H1 (cell line): ENCODE results near the gene SLC10A2. TPM values are rescaled to one million over a fixed set of nuclear protein-coding genes. Genes with fewer than 3 reads are reported as not detected.

Source experiments
- CTCF ChIA-PET: fragments of 300-600 bp; sonication (Branson Sonifier 250); formaldehyde crosslinking; loops from one replicate; lab custom pipeline; 2021; ENCODE audit not compliant: partially characterized antibody; lab: Charles Lee
- POLR2A ChIA-PET: fragments of 300-600 bp; sonication (Branson Sonifier 250); formaldehyde crosslinking; loops from one replicate; lab custom pipeline; 2021; ENCODE audit warnings: inconsistent platforms; ENCODE audit not compliant: partially characterized antibody; lab: Charles Lee
- DNase-seq, 2 experiments: peaks; one replicate each; pipeline versions ENCODE4 v3.0.0 to v3.0.0-alpha.2; 2010 to 2022; ENCODE audit warnings: low spot score in 2 of 2, low read depth in 1 of 2, mixed read lengths in 1 of 2
- FAIRE-seq: peaks from 2 replicates; lab custom pipeline; 2011; peaks lifted over from hg19 to GRCh38; lab: Jason Lieb, UNC
- H2AFZ ChIP-seq: 2 replicates; pipeline ENCODE4 v1.8.1; 2012; ENCODE audit warnings: low read length, inconsistent platforms
- H2AK5ac ChIP-seq: 2 replicates; pipeline ENCODE4 v1.6.1; 2013; ENCODE audit warnings: low read depth, low read length
- H2BK120ac ChIP-seq: replicated peaks from 2 replicates; pipeline ENCODE3; 2013; ENCODE audit warnings: low read depth, low read length, inconsistent platforms
- H2BK12ac ChIP-seq: 2 replicates; pipeline ENCODE4 v1.6.1; 2013; ENCODE audit warnings: low read depth, low read length
- H2BK15ac ChIP-seq: 2 replicates; pipeline ENCODE4 v1.6.1; 2013; ENCODE audit warnings: low read length
- H2BK20ac ChIP-seq: 2 replicates; pipeline ENCODE4 v1.6.1; 2013; ENCODE audit warnings: low read length
- H2BK5ac ChIP-seq: 2 replicates; pipeline ENCODE4 v1.6.1; 2013; ENCODE audit warnings: low read depth, low read length
- H3K14ac ChIP-seq: 2 replicates; pipeline ENCODE4 v1.6.1; 2013; ENCODE audit warnings: inconsistent platforms; ENCODE audit not compliant: insufficient read length
- H3K18ac ChIP-seq: 2 replicates; pipeline ENCODE4 v1.6.1; 2013; ENCODE audit warnings: low read length; ENCODE audit errors: extremely low read depth
- H3K23ac ChIP-seq: 2 replicates; pipeline ENCODE4 v1.6.1; 2013; ENCODE audit warnings: inconsistent platforms; ENCODE audit not compliant: insufficient read length
- H3K23me2 ChIP-seq: 2 replicates; pipeline ENCODE4 v1.6.1; 2013; ENCODE audit warnings: low read depth, low read length
- H3K27ac ChIP-seq: 2 replicates; pipeline ENCODE4 v1.6.1; 2011; ENCODE audit warnings: low read depth, low read length, inconsistent platforms
- H3K27me3 ChIP-seq, 4 experiments: replicated peaks in 1 of 4; 1 replicate in 1 of 4; 2 replicates in 3 of 4; pipeline versions ENCODE4 v1.6.1 to v1.8.1; 2011 to 2013; ENCODE audit warnings: low read length in 3 of 4, mild to moderate bottlenecking in 3 of 4, inconsistent platforms in 2 of 4, mixed read lengths in 2 of 4, moderate library complexity in 1 of 4; ENCODE audit not compliant: control insufficient read depth in 3 of 4, insufficient read depth in 3 of 4; ENCODE audit errors: extremely low read depth in 1 of 4
- H3K36me3 ChIP-seq, 4 experiments: 2 replicates each; pipeline versions ENCODE4 v1.6.1 to v1.8.1; 2011 to 2013; ENCODE audit warnings: mild to moderate bottlenecking in 4 of 4, low read length in 3 of 4, moderate library complexity in 2 of 4, control low read depth in 1 of 4, inconsistent platforms in 1 of 4; ENCODE audit not compliant: insufficient read depth in 4 of 4, control insufficient read depth in 2 of 4
- H3K4ac ChIP-seq: replicated peaks from 2 replicates; pipeline ENCODE3; 2013; ENCODE audit warnings: low read length, low read depth, mixed read lengths, inconsistent platforms; ENCODE audit not compliant: insufficient read length
- H3K4me1 ChIP-seq, 4 experiments: replicated peaks in 1 of 4; 1 replicate in 1 of 4; 2 replicates in 3 of 4; pipeline versions ENCODE4 v1.6.1 to v1.8.1; 2011 to 2013; ENCODE audit warnings: low read length in 3 of 4, inconsistent platforms in 2 of 4, mixed read lengths in 1 of 4; ENCODE audit not compliant: insufficient read depth in 4 of 4, control insufficient read depth in 3 of 4
- H3K4me2 ChIP-seq, 2 experiments: 2 replicates each; pipeline versions ENCODE4 v1.6.1 to v1.8.1; 2011 to 2013; ENCODE audit warnings: low read depth in 2 of 2, low read length in 2 of 2, control low read depth in 1 of 2, inconsistent platforms in 1 of 2, mild to moderate bottlenecking in 1 of 2; ENCODE audit not compliant: insufficient read depth in 1 of 2
- H3K4me3 ChIP-seq, 4 experiments: fragments of 200-600, 300-600 bp in 1 of 4; sonication (generic), shearing (Covaris generic), sonication (Bioruptor Twin) in 1 of 4; 2 replicates each; pipeline versions ENCODE4 v1.5.1 to v1.8.1; 2011 to 2016; ENCODE audit warnings: low read length in 4 of 4, low read depth in 3 of 4, control low read depth in 2 of 4, inconsistent platforms in 2 of 4, mild to moderate bottlenecking in 2 of 4, mixed read lengths in 1 of 4, moderate library complexity in 1 of 4; ENCODE audit not compliant: insufficient read depth in 2 of 4; ENCODE audit errors: extremely low read depth in 1 of 4
- H3K56ac ChIP-seq: replicated peaks from 2 replicates; pipeline ENCODE3; 2013; ENCODE audit warnings: low read depth, mild to moderate bottlenecking, mixed read lengths, low read length, inconsistent platforms; ENCODE audit not compliant: insufficient read length
- H3K79me1 ChIP-seq: 2 replicates; pipeline ENCODE4 v1.6.1; 2013; ENCODE audit warnings: low read depth, low read length, control low read depth
- H3K79me2 ChIP-seq, 2 experiments: 2 replicates each; pipeline versions ENCODE4 v1.6.1 to v1.8.1; 2012 to 2013; ENCODE audit warnings: low read length in 2 of 2, mild to moderate bottlenecking in 2 of 2, inconsistent platforms in 1 of 2; ENCODE audit not compliant: insufficient read depth in 2 of 2, control insufficient read depth in 1 of 2
- H3K9ac ChIP-seq, 4 experiments: replicated peaks in 1 of 4; 1 replicate in 1 of 4; 2 replicates in 3 of 4; pipeline versions ENCODE4 v1.6.1 to v1.8.1; 2011 to 2013; ENCODE audit warnings: low read depth in 3 of 4, low read length in 3 of 4, control low read depth in 2 of 4, mild to moderate bottlenecking in 2 of 4, moderate library complexity in 2 of 4, inconsistent platforms in 1 of 4; ENCODE audit errors: extremely low read depth in 1 of 4
- H3K9me3 ChIP-seq, 2 experiments: 2 replicates each; pipeline versions ENCODE4 v1.6.1 to v1.8.1; 2012 to 2013; ENCODE audit warnings: mild to moderate bottlenecking in 2 of 2, moderate library complexity in 2 of 2, control low read depth in 1 of 2, inconsistent platforms in 1 of 2, low read depth in 1 of 2, low read length in 1 of 2, mixed read lengths in 1 of 2; ENCODE audit not compliant: insufficient read depth in 2 of 2
- H4K20me1 ChIP-seq, 2 experiments: replicated peaks in 1 of 2; 2 replicates each; pipeline versions ENCODE3 to v1.8.1; 2011 to 2013; ENCODE audit warnings: inconsistent platforms in 2 of 2, low read length in 2 of 2, mild to moderate bottlenecking in 1 of 2; ENCODE audit not compliant: insufficient read depth in 2 of 2, control insufficient read depth in 1 of 2
- H4K5ac ChIP-seq: 2 replicates; pipeline ENCODE4 v1.6.1; 2013; ENCODE audit warnings: low read length, low read depth, mixed read lengths, inconsistent platforms; ENCODE audit not compliant: insufficient read length
- H4K8ac ChIP-seq: 2 replicates; pipeline ENCODE4 v1.8.0; 2013; ENCODE audit warnings: mild to moderate bottlenecking, moderate library complexity, low read length, inconsistent platforms; ENCODE audit not compliant: insufficient read depth; ENCODE audit errors: extremely low read depth
- H4K91ac ChIP-seq: replicated peaks from 2 replicates; pipeline ENCODE3; 2013; ENCODE audit warnings: low read length, mixed read lengths, inconsistent platforms; ENCODE audit not compliant: insufficient read length
- GABPA ChIP-seq: IDR thresholded peaks from 2 replicates; pipeline ENCODE4 v1.6.1; 2011; ENCODE audit warnings: mild to moderate bottlenecking, low read length, moderate library complexity, borderline replicate concordance; ENCODE audit not compliant: insufficient read depth
- JUN ChIP-seq: IDR thresholded peaks from 2 replicates; pipeline ENCODE4 v1.6.1; 2011; ENCODE audit warnings: low read depth, mild to moderate bottlenecking, improper control_type of control experiment, low read length
- RAD21 ChIP-seq, 2 experiments: IDR thresholded peaks in 1 of 2; conservative IDR thresholded peaks in 1 of 2; 2 replicates each; pipeline ENCODE4 v1.6.1; 2011; ENCODE audit warnings: low read depth in 2 of 2, low read length in 2 of 2, improper control_type of control experiment in 1 of 2, inconsistent platforms in 1 of 2, mild to moderate bottlenecking in 1 of 2, moderate library complexity in 1 of 2
- RBBP5 ChIP-seq: IDR thresholded peaks from 2 replicates; pipeline ENCODE4 v1.7.1; 2012; ENCODE audit warnings: low read depth, mild to moderate bottlenecking, inconsistent platforms, low read length, moderate library complexity, borderline replicate concordance
- RXRA ChIP-seq: IDR thresholded peaks from 2 replicates; pipeline ENCODE4 v1.6.1; 2011; ENCODE audit warnings: low read depth, mild to moderate bottlenecking, low read length, moderate library complexity; ENCODE audit not compliant: insufficient read depth
- TCF12 ChIP-seq: IDR thresholded peaks from 2 replicates; pipeline ENCODE4 v1.6.1; 2011; ENCODE audit warnings: low read depth, mild to moderate bottlenecking, low read length
- WGBS, 2 experiments: shearing (Covaris generic) in 1 of 2; methylation state at CpG; one replicate each; pipeline versions ENCODE4 v1.1.6 to v1.1.7; 2013 to 2015; ENCODE audit warnings: low lambda C conversion rate in 2 of 2, mixed read lengths in 2 of 2, inconsistent platforms in 1 of 2, low coverage in 1 of 2, missing lambda C conversion rate in 1 of 2; ENCODE audit not compliant: insufficient replicate concordance in 2 of 2, insufficient coverage in 1 of 2, insufficient read length in 1 of 2; ENCODE audit errors: extremely low coverage in 1 of 2, missing lambda C conversion rate in 1 of 2; 5-methylcytosine and 5-hydroxymethylcytosine counted together
- polyA plus RNA-seq, 7 experiments: library from polyadenylated mRNA; depleted of rRNA in 3 of 7; stranded (reverse) in 5 of 7; unstranded in 2 of 7; fragments of >200 nt in 5 of 7; fragments of 200-250 nt in 2 of 7; gene quantifications; 1 replicate in 5 of 7; 2 replicates in 1 of 7; 4 replicates in 1 of 7; pipeline versions ENCODE4 v1.2.1 to v1.2.3, GENCODE V29; 2011 to 2013; ENCODE audit warnings: missing spikeins in 2 of 7, mixed read lengths in 2 of 7
- total RNA-seq: library from RNA; stranded (reverse); fragmentation: NEBNext Ultra II Directional; extraction: Animal tissue kit (Norgen Biotek cat#: 25700); gene quantifications from 2 replicates; pipeline ENCODE4 v1.2.1, GENCODE V29; 2021
- TF ChIP-seq, protein P1 (sequence below), 3 experiments: IDR thresholded peaks; 1 replicate in 2 of 3; 2 replicates in 1 of 3; pipeline versions ENCODE4 v1.5.1 to v1.6.1; 2011; ENCODE audit warnings: low read length in 3 of 3, mild to moderate bottlenecking in 3 of 3, inconsistent platforms in 2 of 3, low read depth in 1 of 3, moderate library complexity in 1 of 3; ENCODE audit not compliant: insufficient read depth in 1 of 3; ENCODE audit errors: control extremely low read depth in 1 of 3

Gene SLC10A2
- total and polyA plus RNA-seq, 2 of the 8 experiments (the other 6 are each of a cell fraction or from before 2014, with no cell fraction given): not detected

DNA sequence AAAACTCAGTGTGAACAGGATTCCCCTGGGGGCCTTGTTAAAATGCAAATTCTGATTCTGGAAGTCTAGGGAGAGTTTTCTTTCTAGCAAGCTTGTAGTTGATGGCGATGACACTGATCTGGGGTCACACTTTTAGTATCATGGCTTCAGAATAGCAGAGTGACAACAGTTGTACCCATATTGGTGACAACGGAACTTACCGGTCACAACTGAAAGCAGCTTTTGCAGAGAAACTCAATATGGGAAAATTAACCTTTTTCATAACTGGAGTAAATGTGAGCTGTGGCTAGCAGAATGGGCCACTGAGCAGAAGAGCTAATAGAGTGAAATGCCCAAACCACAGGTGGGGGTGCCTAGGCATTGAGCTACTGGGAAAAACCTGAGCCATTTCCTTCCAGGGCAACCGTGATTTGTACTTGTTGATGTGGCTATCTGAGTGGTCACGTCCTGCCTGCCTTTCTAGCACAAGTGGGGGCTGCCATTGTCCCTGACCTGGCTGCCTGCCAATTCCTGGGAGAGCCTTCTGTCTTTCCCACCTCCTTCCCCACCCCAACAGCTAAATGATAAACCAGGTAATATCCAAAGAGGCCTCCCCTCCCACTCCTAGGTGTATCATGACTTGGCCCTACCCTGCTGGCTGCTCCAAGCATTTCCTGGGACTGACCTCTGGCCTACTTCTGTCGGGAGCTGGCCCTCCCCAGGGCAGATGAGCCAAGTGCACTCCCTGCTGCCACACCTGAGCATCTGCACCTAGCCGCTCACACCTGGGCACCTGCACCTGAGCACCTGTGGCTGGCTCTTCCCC is 1.7 kb upstream of the SLC10A2 start:
- no peak overlapping the region for H3K23ac ChIP-seq
- H3K56ac ChIP-seq: no peak overlapping the region
- H2BK15ac ChIP-seq: no peak overlapping the region
- H3K9me3 ChIP-seq: no peaks in the 10 kb centered on the region
- H4K8ac ChIP-seq: peak overlapping the region; percentile 20; the same call in 1 of the 2 replicates
- H3K14ac ChIP-seq: no peak overlapping the region
- peak overlapping the region; percentile 39 for H4K91ac ChIP-seq
- peaks cover 5 to 24% (median 12%) of the 10 kb centered on the region in 4 experiments for H3K4me1 ChIP-seq
- H4K5ac ChIP-seq: no peak overlapping the region
- H4K20me1 ChIP-seq: no peaks in the 10 kb centered on the region
- no peak overlapping the region for H3K4me3 ChIP-seq
- DNase-seq: peak; percentile 57 to 64
- H3K79me1 ChIP-seq: no peaks in the 10 kb centered on the region
- H2AK5ac ChIP-seq: no peak overlapping the region
- peak overlapping the region; percentile 72 for H3K18ac ChIP-seq
- no peak overlapping the region for H2AFZ ChIP-seq
- TF ChIP-seq TCF12 (peak; percentile 86; the same call in 1 of the 2 replicates), RAD21 (IDR thresholded peaks at IDR 0.05 in 1 of 2, conservative IDR thresholded peaks at IDR 0.05 in 1 of 2; ENCODE audit: low read depth in 2 of 2, low read length in 2 of 2) (peak; percentile 84 to 87), RXRA (peak; percentile 69; the same call in 1 of the 2 replicates), RBBP5 (peak; percentile 63; the same call in 1 of the 2 replicates), JUN (no peak), GABPA (no peak)
- TF ChIP-seq, protein P1, sequence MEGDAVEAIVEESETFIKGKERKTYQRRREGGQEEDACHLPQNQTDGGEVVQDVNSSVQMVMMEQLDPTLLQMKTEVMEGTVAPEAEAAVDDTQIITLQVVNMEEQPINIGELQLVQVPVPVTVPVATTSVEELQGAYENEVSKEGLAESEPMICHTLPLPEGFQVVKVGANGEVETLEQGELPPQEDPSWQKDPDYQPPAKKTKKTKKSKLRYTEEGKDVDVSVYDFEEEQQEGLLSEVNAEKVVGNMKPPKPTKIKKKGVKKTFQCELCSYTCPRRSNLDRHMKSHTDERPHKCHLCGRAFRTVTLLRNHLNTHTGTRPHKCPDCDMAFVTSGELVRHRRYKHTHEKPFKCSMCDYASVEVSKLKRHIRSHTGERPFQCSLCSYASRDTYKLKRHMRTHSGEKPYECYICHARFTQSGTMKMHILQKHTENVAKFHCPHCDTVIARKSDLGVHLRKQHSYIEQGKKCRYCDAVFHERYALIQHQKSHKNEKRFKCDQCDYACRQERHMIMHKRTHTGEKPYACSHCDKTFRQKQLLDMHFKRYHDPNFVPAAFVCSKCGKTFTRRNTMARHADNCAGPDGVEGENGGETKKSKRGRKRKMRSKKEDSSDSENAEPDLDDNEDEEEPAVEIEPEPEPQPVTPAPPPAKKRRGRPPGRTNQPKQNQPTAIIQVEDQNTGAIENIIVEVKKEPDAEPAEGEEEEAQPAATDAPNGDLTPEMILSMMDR (IDR thresholded peaks at IDR 0.05; ENCODE audit: control extremely low read depth in 1 of 3, insufficient read depth in 1 of 3, low read depth in 1 of 3, low read length in 3 of 3): peak; percentile 67 to 81 (median 68)
- TF ChIP-seq, all 59 proteins: peak for 5
- H3K27ac ChIP-seq: no peak overlapping the region
- H3K23me2 ChIP-seq: no peaks in the 10 kb centered on the region; the same call in 1 of the 2 replicates
- POLR2A ChIA-PET: no interaction called here
- H3K79me2 ChIP-seq: no peaks in the 10 kb centered on the region
- H3K36me3 ChIP-seq: no peaks in the 10 kb centered on the region
- H3K4me2 ChIP-seq: peak overlapping the region in 1 of 2 experiments; percentile 39; a peak in 2 of 4 replicates
- H2BK12ac ChIP-seq: no peak overlapping the region
- no peak overlapping the region for H2BK120ac ChIP-seq
- H2BK20ac ChIP-seq: no peak overlapping the region
- CTCF ChIA-PET: interaction anchor here (0.7 to 1.9 kb wide), 18 partner anchors 12 to 704 kb away, joined by 3 to 13 read pairs (median 4); no protein-coding TSS in a partner anchor
- no peak for FAIRE-seq
- H3K4ac ChIP-seq: no peak overlapping the region
- no peak overlapping the region; a peak in 1 of 7 replicates for H3K9ac ChIP-seq
- H2BK5ac ChIP-seq: peak overlapping the region; percentile 57; the same call in 1 of the 2 replicates
- H3K27me3 ChIP-seq: no peaks in the 10 kb centered on the region
- WGBS, 2 experiments: 68% methylated on average over 7 of the region's 7 CpGs; no CpG with 5 or more reads in 1 of the 2 experiments
